Heart left ventricle (tissue), 16 donors: ENCODE measurements around the gene NFIB. TPM values are rescaled to one million over a fixed set of nuclear protein-coding genes. Genes with fewer than 3 reads are reported as not detected.

Source experiments
- ATAC-seq, 4 donors: fragments of 200-7000 bp; cut with Tn5 transposase; one replicate each; pipeline ENCODE4 v1.9.1; 2020 to 2022; ENCODE audit warnings: moderate library complexity in 4 of 4, mild to moderate bottlenecking in 3 of 4, moderate number of reproducible peaks in 1 of 4
- DNase-seq, 5 donors: peaks; one replicate each; pipeline ENCODE4 v3.0.0-alpha.2; 2020
- H3K27ac ChIP-seq, 12 donors: fragments of 200-600 bp; sonication (generic) in 4 of 12; one replicate each; pipeline versions ENCODE4 v1.5.0 to v1.8.0; 2016 to 2022; ENCODE audit warnings: mild to moderate bottlenecking in 2 of 12
- H3K27me3 ChIP-seq, 9 donors: fragments of 200-600 bp; sonication (generic) in 2 of 9; one replicate each; pipeline versions ENCODE4 v1.5.1 to v1.8.0; 2016 to 2022; ENCODE audit warnings: mild to moderate bottlenecking in 3 of 9
- H3K36me3 ChIP-seq, 9 donors: fragments of 200-600 bp; sonication (generic) in 2 of 9; one replicate each; pipeline versions ENCODE4 v1.5.0 to v1.8.0; 2018 to 2022; ENCODE audit warnings: mild to moderate bottlenecking in 2 of 9
- H3K4me1 ChIP-seq, 12 donors: fragments of 200-600 bp; sonication (generic) in 4 of 12; one replicate each; pipeline versions ENCODE4 v1.5.0 to v1.8.0; 2016 to 2022; ENCODE audit warnings: mild to moderate bottlenecking in 3 of 12
- H3K4me3 ChIP-seq, 12 donors: fragments of 200-600 bp; sonication (generic) in 4 of 12; one replicate each; pipeline versions ENCODE4 v1.5.0 to v1.8.0; 2017 to 2022; ENCODE audit warnings: mild to moderate bottlenecking in 9 of 12, moderate library complexity in 4 of 12
- H3K9me3 ChIP-seq, 12 donors: fragments of 200-600 bp; sonication (generic) in 4 of 12; one replicate each; pipeline versions ENCODE4 v1.5.0 to v1.8.0; 2016 to 2022; ENCODE audit warnings: mild to moderate bottlenecking in 1 of 12
- POLR2A ChIP-seq, 2 donors: fragments of 450-650 bp; IDR thresholded peaks; one replicate each; pipeline ENCODE4 v1.6.1; 2017; ENCODE audit warnings: antibody characterized with exemption in 2 of 2, mild to moderate bottlenecking in 2 of 2, moderate library complexity in 2 of 2
- WGBS, 4 donors: extraction: QIAGEN DNeasy Blood & Tissue Kit in 2 of 4; methylation state at CpG; one replicate each; pipeline versions ENCODE4 v1.1.5 to v1.1.7; 2013 to 2018; 5-methylcytosine and 5-hydroxymethylcytosine counted together
- intact Hi-C, 10 donors: fragments of 100-400 bp; cut with DNase I; formaldehyde crosslinking; loops; one replicate each; pipeline versions ENCODE4 v1.11.1 to v1.14.2; 2022
- polyA plus RNA-seq, 2 donors: library from polyadenylated mRNA; stranded (reverse); fragments of 200-250 nt; gene quantifications; one replicate each; pipeline ENCODE4 v1.2.3, GENCODE V29; 2013
- total RNA-seq, 9 donors: library from RNA; depleted of rRNA in 2 of 9; stranded (reverse); fragments of >200 nt in 2 of 9; fragmentation: NEBNext Ultra II Directional in 3 of 9; extraction: Animal tissue kit (Norgen Biotek cat#: 25700) in 3 of 9; gene quantifications; one replicate each; pipeline versions ENCODE4 v1.1.0 to v1.2.4, GENCODE V29; 2016 to 2023
- TF ChIP-seq, protein P1 (sequence below), 12 donors: fragments of 200-600 bp; sonication (generic) in 4 of 12; IDR thresholded peaks; one replicate each; pipeline versions ENCODE4 v1.5.0 to v1.8.0; 2018 to 2022; ENCODE audit warnings: antibody characterized with exemption in 12 of 12, mild to moderate bottlenecking in 5 of 12
- donor health status: ischemic (EF 13 %, LVEDD 7.1; RV severe dilation, severe dysfunction).
- donor health status: healthy with polysubstance abuse.
- donor health status: DM: no; HTN: yes; CAD: no.
- donor health status: DM: no; HTN: no; CAD: no.
- donor health status: ischemic (EF 25% LVEDD 6.9; RV normal size, moderate dysfunction).
- donor health status: ischemic (EF 25% LVEDD 5.7; RV mildly dilated, moderate dysfunction).
- donor health status: healthy.
- donor health status: DM: yes; HTN: yes; CAD: no.
- donor health status: ischemic (EF 35%, LVEDD 5.7; RV mildly dilated, moderate dysfunction).
- donor health status: nonischemic (EF 11% LVEDD 7.7; RV severe dilation, severe dysfunction).
- donor health status: DM: yes; HTN: yes; CAD: no.
- donor health status: PGD.
- donor health status: ischemic (EF 29% LVEDD 5.4; RV normal size, mild dysfunction).
- donor health status: nonischemic (EF 23%, LVEDD 6.1; RV moderate dilation, normal function).

Gene NFIB
- total and polyA plus RNA-seq, 11 donors: 24.5 to 148 (median 98.2) TPM

DNA sequence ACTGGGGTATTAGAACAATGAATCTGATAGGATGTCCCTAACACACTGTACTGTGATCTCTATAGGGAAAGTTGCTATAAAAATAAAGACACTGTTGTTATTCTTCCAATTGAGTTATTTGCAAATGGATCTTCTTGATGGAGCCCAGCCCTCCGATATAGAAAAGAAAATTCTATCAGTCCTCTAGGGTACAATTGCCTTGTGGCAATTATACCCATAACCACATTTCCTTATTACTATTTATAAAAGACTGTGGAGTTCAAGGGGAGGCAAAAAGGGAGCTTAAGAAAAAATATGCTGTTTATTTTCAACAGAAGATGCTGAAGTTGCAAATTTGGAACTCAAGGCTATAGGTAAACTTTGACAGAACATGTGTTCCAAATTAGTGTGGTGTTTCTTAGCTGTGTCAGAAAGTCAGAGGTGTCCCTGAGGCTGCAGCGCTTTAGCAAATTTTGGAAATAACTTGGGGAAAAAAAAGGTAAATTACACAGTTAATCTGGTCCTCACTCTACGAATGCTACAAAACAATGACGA is 116.5 kb downstream of the NFIB start:
- no peaks in the 10 kb centered on the region for H3K27me3 ChIP-seq
- DNase-seq (no peak), ATAC-seq (no peak)
- H3K9me3 ChIP-seq: no peaks in the 10 kb centered on the region
- peak overlapping the region in 7 of 12 donors; percentile 10 to 81 (median 69) for H3K27ac ChIP-seq
- no peaks in the 10 kb centered on the region for H3K36me3 ChIP-seq
- H3K4me3 ChIP-seq: no peak overlapping the region
- H3K4me1 ChIP-seq: peaks cover 10 to 98% (median 73%) of the 10 kb centered on the region in 12 donors
- intact Hi-C loops: loop anchor here in 3 of 10 donors (5.0 kb wide), 3 partner anchors 70 to 115 kb away; partner anchors contain the start of gene NFIB (in 1 of the 3)
- TF ChIP-seq POLR2A (IDR thresholded peaks at IDR 0.05): no peak
- TF ChIP-seq, protein P1, sequence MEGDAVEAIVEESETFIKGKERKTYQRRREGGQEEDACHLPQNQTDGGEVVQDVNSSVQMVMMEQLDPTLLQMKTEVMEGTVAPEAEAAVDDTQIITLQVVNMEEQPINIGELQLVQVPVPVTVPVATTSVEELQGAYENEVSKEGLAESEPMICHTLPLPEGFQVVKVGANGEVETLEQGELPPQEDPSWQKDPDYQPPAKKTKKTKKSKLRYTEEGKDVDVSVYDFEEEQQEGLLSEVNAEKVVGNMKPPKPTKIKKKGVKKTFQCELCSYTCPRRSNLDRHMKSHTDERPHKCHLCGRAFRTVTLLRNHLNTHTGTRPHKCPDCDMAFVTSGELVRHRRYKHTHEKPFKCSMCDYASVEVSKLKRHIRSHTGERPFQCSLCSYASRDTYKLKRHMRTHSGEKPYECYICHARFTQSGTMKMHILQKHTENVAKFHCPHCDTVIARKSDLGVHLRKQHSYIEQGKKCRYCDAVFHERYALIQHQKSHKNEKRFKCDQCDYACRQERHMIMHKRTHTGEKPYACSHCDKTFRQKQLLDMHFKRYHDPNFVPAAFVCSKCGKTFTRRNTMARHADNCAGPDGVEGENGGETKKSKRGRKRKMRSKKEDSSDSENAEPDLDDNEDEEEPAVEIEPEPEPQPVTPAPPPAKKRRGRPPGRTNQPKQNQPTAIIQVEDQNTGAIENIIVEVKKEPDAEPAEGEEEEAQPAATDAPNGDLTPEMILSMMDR (IDR thresholded peaks at IDR 0.05): no peak
- 78 to 82% (median 79%) methylated on average over 4 of the region's 4 CpGs for WGBS, 4 donors

DNA sequence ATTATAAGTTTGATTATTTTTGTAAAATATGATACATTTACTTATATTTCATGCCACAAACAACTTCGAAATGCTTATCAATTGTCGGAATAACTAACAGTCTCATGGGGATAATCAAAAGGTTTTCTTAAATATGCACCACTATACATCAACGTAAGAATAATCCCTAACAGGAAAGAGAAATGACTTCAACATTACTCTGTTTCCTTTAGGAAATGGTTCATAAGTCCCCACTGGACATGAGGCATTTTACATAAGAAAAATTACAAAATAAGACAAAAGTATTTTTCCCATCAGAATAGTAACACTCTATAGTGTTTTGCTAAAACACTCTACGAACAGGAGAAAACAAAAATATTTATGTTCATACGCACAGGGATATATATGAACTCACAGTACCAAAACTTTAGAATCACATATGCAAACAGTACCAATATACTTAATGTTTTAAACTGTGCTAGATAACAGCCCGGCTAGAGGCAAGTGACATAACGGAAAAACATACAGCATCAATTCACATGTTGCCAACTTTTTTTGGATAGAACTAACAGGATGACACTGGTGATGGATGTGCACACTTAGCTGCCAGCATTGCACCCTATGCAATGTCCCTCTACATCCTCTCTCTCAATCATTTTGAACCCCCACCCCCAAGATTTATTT is 120.5 kb downstream of the NFIB start:
- no peak overlapping the region for H3K4me3 ChIP-seq
- intact Hi-C loops: no loop called here
- no peak for DNase-seq
- WGBS, 4 donors: 46 to 59% (median 52%) methylated on average over 7 of the region's 7 CpGs
- H3K27me3 ChIP-seq: no peaks in the 10 kb centered on the region
- TF ChIP-seq POLR2A (IDR thresholded peaks at IDR 0.05): no peak
- TF ChIP-seq, protein P1 (IDR thresholded peaks at IDR 0.05): no peak
- H3K36me3 ChIP-seq: no peaks in the 10 kb centered on the region
- no peaks in the 10 kb centered on the region for H3K9me3 ChIP-seq
- H3K27ac ChIP-seq: peak overlapping the region in 2 of 12 donors; percentile 2 to 5
- peak in 1 of 4 donors; percentile 32 for ATAC-seq
- H3K4me1 ChIP-seq: peaks cover 0 to 95% (median 67%) of the 10 kb centered on the region in 12 donors

DNA sequence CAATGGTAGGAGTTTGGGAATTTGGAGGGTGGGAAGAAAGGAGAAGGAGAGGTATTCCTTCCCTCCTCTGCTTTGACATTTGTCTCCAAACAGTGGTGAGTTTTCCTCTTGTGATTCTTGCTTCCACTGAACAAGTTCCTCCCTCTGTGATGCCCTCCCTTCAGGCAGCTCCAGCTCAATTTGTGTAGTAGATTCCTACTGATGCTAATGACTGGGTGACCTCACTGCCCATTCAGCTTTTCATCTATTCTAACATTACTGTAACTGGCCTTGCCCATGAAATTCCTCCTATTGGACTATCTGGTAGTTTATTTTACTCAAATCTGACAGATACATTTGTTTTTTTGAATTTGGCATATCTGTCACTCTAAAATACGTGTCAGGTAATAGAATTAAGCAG is 121.4 kb downstream of the NFIB start:
- peaks cover 0 to 95% (median 67%) of the 10 kb centered on the region in 12 donors for H3K4me1 ChIP-seq
- ATAC-seq (peak in 2 of 4 donors; percentile 16 to 26), DNase-seq (no peak)
- 88 to 98% (median 92%) methylated on average over 1 of the region's 1 CpG for WGBS, 4 donors
- H3K27me3 ChIP-seq: no peaks in the 10 kb centered on the region
- H3K36me3 ChIP-seq: no peaks in the 10 kb centered on the region
- H3K9me3 ChIP-seq: no peaks in the 10 kb centered on the region
- no peak for TF ChIP-seq POLR2A (IDR thresholded peaks at IDR 0.05)
- TF ChIP-seq, protein P1 (IDR thresholded peaks at IDR 0.05): no peak
- no peak overlapping the region for H3K4me3 ChIP-seq
- intact Hi-C loops: no loop called here
- H3K27ac ChIP-seq: no peak overlapping the region

DNA sequence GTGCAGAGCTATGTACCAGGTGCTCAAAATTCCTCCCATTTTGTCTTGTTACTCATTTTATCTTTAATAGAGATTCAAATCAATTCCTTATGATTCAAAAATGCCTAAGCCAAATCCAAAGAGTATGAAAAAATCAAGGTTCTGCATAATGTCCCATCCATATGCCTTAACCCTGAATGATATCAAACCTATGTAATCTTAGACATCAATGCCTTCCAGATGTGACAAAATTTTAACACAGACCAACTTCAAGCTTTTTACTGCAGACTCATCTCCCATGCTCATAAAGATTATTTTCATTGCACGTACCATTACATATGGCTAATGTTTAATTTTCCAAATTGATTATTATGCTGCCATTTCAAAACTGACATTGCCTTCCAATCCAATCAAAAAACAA is 122.4 kb downstream of the NFIB start:
- no peak overlapping the region for H3K4me3 ChIP-seq
- H3K4me1 ChIP-seq: peaks cover 0 to 93% (median 65%) of the 10 kb centered on the region in 12 donors
- ATAC-seq (no peak), DNase-seq (no peak)
- no peak overlapping the region for H3K27ac ChIP-seq
- H3K36me3 ChIP-seq: no peaks in the 10 kb centered on the region
- no peaks in the 10 kb centered on the region for H3K27me3 ChIP-seq
- 97 to 100% (median 99%) methylated on average over 1 of the region's 1 CpG for WGBS, 4 donors
- no peaks in the 10 kb centered on the region for H3K9me3 ChIP-seq
- TF ChIP-seq POLR2A (IDR thresholded peaks at IDR 0.05): no peak
- TF ChIP-seq, protein P1 (IDR thresholded peaks at IDR 0.05): no peak
- intact Hi-C loops: no loop called here
